Measurements from ENCODE around the gene OVOL3.

The OVOL3 gene

DNA sequence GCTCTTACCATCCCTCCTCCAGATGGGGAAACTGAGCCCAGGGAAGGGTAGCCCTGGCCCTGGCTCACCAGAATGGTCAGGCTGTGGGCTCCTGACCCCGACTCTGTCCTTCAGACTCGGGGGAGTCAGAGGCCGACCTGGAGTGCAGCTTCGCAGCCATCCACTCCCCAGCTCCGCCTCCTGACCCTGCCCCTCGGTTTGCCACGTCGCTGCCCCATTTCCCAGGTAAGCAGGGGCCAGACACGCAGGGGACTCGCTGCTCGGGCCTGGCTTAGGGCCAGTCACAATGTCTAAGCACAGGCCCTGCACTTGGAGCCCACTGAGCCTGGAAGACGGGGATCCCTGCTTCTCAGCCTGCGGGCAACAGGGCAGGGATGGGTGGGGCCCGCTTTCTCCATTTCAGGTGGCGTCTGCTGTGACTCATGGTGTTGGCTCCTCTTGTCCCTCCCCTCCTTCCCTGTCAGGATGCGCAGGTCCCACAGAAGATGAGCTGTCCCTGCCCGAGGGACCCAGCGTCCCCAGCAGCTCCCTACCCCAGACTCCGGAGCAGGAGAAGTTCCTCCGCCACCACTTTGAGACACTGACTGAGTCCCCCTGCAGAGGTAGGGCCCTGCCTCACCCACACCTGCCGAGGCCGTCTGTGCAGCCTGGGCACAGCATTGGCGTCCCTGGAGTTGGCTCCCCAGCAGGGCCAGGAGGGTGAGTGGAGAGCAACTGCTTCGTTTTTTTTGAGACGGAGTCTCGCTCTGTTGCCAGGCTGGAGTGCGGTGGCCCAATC is 9.2 kb upstream of the OVOL3 start:
- H3K4me3 ChIP-seq (ENCODE audit: low read length): no peak overlapping the region
- TF ChIP-seq, protein P1, sequence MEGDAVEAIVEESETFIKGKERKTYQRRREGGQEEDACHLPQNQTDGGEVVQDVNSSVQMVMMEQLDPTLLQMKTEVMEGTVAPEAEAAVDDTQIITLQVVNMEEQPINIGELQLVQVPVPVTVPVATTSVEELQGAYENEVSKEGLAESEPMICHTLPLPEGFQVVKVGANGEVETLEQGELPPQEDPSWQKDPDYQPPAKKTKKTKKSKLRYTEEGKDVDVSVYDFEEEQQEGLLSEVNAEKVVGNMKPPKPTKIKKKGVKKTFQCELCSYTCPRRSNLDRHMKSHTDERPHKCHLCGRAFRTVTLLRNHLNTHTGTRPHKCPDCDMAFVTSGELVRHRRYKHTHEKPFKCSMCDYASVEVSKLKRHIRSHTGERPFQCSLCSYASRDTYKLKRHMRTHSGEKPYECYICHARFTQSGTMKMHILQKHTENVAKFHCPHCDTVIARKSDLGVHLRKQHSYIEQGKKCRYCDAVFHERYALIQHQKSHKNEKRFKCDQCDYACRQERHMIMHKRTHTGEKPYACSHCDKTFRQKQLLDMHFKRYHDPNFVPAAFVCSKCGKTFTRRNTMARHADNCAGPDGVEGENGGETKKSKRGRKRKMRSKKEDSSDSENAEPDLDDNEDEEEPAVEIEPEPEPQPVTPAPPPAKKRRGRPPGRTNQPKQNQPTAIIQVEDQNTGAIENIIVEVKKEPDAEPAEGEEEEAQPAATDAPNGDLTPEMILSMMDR (conservative IDR thresholded peaks at IDR 0.05; ENCODE audit: low read length): no peak
- DNase-seq (ENCODE audit: low read depth): no peak

GRCh38 chr19:36103040-36103626 is 7.8 kb upstream of the OVOL3 start:
- no peak for DNase-seq (ENCODE audit: low read depth)
- TF ChIP-seq, protein P1 (conservative IDR thresholded peaks at IDR 0.05; ENCODE audit: low read length): no peak

DNA sequence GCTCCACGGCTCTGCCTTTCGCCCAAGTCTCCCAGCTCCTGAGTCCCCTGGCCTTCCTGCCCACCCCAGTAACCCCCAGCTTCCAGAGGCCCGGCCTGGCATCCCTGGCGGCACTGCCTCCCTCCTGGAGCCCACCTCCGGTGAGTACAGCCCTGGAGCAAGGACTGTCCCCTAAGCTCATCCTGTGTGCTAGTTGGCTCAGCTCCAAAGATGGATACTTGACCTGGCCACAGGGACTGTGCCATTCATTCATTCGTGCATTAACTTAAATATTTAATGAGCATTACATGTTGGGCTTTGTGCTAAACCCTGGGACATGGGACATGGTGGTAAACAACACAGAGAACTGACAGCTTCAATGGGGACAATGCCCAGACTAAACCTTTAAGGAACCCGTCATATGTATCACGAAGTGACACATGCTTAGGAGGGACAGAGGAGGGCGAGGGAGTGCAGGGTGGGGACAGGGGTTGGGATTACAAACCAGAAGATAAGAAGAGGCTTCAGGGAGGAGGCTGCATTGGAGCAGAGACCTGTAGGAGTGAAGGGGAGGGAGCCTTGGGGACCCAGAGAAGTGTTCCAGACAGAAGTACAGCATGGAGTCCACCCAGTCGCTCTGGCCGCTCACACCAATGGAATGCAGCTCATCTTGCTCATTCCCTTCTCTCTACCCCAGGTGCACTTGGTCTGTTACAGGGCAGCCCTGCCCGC is 6.9 kb upstream of the OVOL3 start:
- DNase-seq (ENCODE audit: low read depth): no peak
- no peak overlapping the region for H3K4me3 ChIP-seq (ENCODE audit: low read length)
- TF ChIP-seq, protein P1 (conservative IDR thresholded peaks at IDR 0.05; ENCODE audit: low read length): no peak

More at GRCh38 chr19:36103040-36103626, 7.8 kb upstream of the OVOL3 start:
- H3K4me3 ChIP-seq (ENCODE audit: low read length): no peak overlapping the region

GRCh38 chr19:36106441-36106840 is 4.5 kb upstream of the OVOL3 start:
- DNase-seq (ENCODE audit: low read depth): no peak
- TF ChIP-seq, protein P1 (conservative IDR thresholded peaks at IDR 0.05; ENCODE audit: low read length): no peak

GRCh38 chr19:36106991-36107390 is 4.0 kb upstream of the OVOL3 start:
- H3K4me3 ChIP-seq (ENCODE audit: low read length): no peak overlapping the region
- TF ChIP-seq, protein P1 (conservative IDR thresholded peaks at IDR 0.05; ENCODE audit: low read length): no peak
- no peak for DNase-seq (ENCODE audit: low read depth)

More at GRCh38 chr19:36106441-36106840, 4.5 kb upstream of the OVOL3 start:
- no peak overlapping the region for H3K4me3 ChIP-seq (ENCODE audit: low read length)

DNA sequence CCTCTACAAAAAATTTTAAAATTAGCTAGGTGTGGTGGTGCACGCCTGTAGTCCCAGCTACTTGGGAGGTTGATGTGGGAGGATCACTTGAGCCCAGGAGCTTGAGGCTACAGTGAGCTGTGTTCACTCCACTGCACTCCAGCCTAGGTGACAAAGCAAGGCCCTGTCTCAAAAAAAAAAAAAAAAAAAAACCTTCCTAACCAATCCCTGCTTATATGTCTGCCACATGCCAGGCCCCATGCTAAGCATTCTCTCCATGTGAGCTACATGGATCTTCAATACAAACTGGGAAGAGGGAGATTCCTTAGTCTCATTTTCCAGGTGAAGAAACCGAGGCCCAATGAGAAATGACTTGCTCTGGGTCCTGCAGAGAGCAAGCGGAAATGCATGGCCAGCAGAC is 2.3 kb upstream of the OVOL3 start:
- TF ChIP-seq, protein P1 (conservative IDR thresholded peaks at IDR 0.05; ENCODE audit: low read length): no peak

More for the DNA sequence above, 2.3 kb upstream of the OVOL3 start:
- no peak overlapping the region for H3K4me3 ChIP-seq (ENCODE audit: low read length)
- no peak for DNase-seq (ENCODE audit: low read depth)
